Naive thymus-derived CD4-positive, alpha-beta T cell (primary cell): Measurements from ENCODE around the gene NRDE2. TPM values are rescaled to one million over a fixed set of nuclear protein-coding genes. Genes with fewer than 3 reads are reported as not detected.

Experiments used
- ATAC-seq: fragments of 150-1000 bp; cut with Tn5 transposase; 2 replicates; pipeline ENCODE4 v1.10.0; 2021; ENCODE audit warnings: mild to moderate bottlenecking, moderate library complexity
- CTCF ChIA-PET: fragments of 350-600 bp; sonication (Branson Sonifier 250); formaldehyde crosslinking; loops from one replicate; lab custom pipeline; 2021; ENCODE audit warnings: antibody characterized with exemption; lab: Charles Lee
- POLR2A ChIA-PET: fragments of 350-600 bp; sonication (Branson Sonifier 250); formaldehyde crosslinking; loops from one replicate; lab custom pipeline; 2021; ENCODE audit warnings: antibody characterized with exemption, inconsistent platforms; lab: Charles Lee
- DNase-seq, 9 donors: peaks; one replicate each; pipeline versions ENCODE4 v3.0.0 to v3.0.0-alpha.2; 2020 to 2022; ENCODE audit warnings: mixed read lengths in 1 of 9
- H3K27ac ChIP-seq: one replicate; pipeline ENCODE4 v1.7.0; 2013; ENCODE audit warnings: mild to moderate bottlenecking, low read depth, low read length, moderate library complexity
- H3K27me3 ChIP-seq, 2 donors: one replicate each; pipeline ENCODE4 v1.7.0; 2013; ENCODE audit warnings: low read length in 2 of 2, mild to moderate bottlenecking in 2 of 2, moderate library complexity in 2 of 2; ENCODE audit not compliant: control insufficient read depth in 2 of 2, insufficient read depth in 2 of 2
- H3K36me3 ChIP-seq, 3 experiments: 1 replicate in 2 of 3; 2 replicates in 1 of 3; pipeline ENCODE4 v1.7.0; 2013; ENCODE audit warnings: low read length in 3 of 3, mild to moderate bottlenecking in 3 of 3, moderate library complexity in 1 of 3; ENCODE audit not compliant: insufficient read depth in 3 of 3, control insufficient read depth in 2 of 3
- H3K4me1 ChIP-seq, 2 donors: one replicate each; pipeline ENCODE4 v1.7.0; 2013; ENCODE audit warnings: low read length in 2 of 2, mild to moderate bottlenecking in 2 of 2, moderate library complexity in 1 of 2; ENCODE audit not compliant: control insufficient read depth in 2 of 2, insufficient read depth in 2 of 2
- H3K4me3 ChIP-seq: 2 replicates; pipeline ENCODE4 v1.7.0; 2013; ENCODE audit warnings: mild to moderate bottlenecking, low read length
- H3K9me3 ChIP-seq, 3 experiments: 1 replicate in 2 of 3; 2 replicates in 1 of 3; pipeline ENCODE4 v1.7.0; 2013; ENCODE audit warnings: low read length in 3 of 3; ENCODE audit not compliant: control insufficient read depth in 2 of 3
- H3K27ac Mint-ChIP-seq, 9 donors: one replicate each; pipeline ENCODE4 v1.8.0; 2020 to 2022; ENCODE audit warnings: mixed read lengths in 9 of 9, mild to moderate bottlenecking in 8 of 9, moderate library complexity in 5 of 9, inconsistent platforms in 2 of 9
- H3K27me3 Mint-ChIP-seq, 5 donors: one replicate each; pipeline ENCODE4 v1.8.0; 2021 to 2022; ENCODE audit warnings: mixed read lengths in 5 of 5, mild to moderate bottlenecking in 1 of 5
- H3K36me3 Mint-ChIP-seq, 5 donors: one replicate each; pipeline ENCODE4 v1.8.0; 2020 to 2022; ENCODE audit warnings: mixed read lengths in 5 of 5, mild to moderate bottlenecking in 3 of 5, inconsistent platforms in 1 of 5
- H3K4me1 Mint-ChIP-seq, 7 donors: one replicate each; pipeline ENCODE4 v1.8.0; 2020 to 2022; ENCODE audit warnings: mixed read lengths in 7 of 7, mild to moderate bottlenecking in 3 of 7, inconsistent platforms in 1 of 7
- H3K4me3 Mint-ChIP-seq, 10 donors: one replicate each; pipeline ENCODE4 v1.8.0; 2020 to 2022; ENCODE audit warnings: mild to moderate bottlenecking in 10 of 10, mixed read lengths in 10 of 10, moderate library complexity in 6 of 10, inconsistent platforms in 2 of 10
- H3K9me3 Mint-ChIP-seq, 11 donors: one replicate each; pipeline ENCODE4 v1.8.0; 2020 to 2022; ENCODE audit warnings: mixed read lengths in 11 of 11, mild to moderate bottlenecking in 4 of 11, inconsistent platforms in 1 of 11, moderate library complexity in 1 of 11
- intact Hi-C, 2 donors: fragments of 100-400 bp; cut with micrococcal nuclease; formaldehyde crosslinking; loops; one replicate each; pipeline ENCODE4 v1.15.1; 2023
- polyA plus RNA-seq, 2 donors: library from polyadenylated mRNA; unstranded; fragments of 300-500 nt; fragmentation: Illumina TruSeq; gene quantifications; one replicate each; pipeline ENCODE4 v1.2.3, GENCODE V29; 2021
- total RNA-seq, 6 experiments: library from RNA in 5 of 6; stranded (reverse) in 5 of 6; gene quantifications; 1 replicate in 5 of 6; 2 replicates in 1 of 6; pipeline ENCODE4 v1.2.3 and lab custom pipeline; 2021 to 2026

The NRDE2 gene
- total and polyA plus RNA-seq, 7 experiments from 2014 or later, result 8.4 to 30.2 (median 26.6) TPM

GRCh38 chr14:90296641-90297040 is 35.1 kb downstream of the NRDE2 start:
- H3K27me3 Mint-ChIP-seq, result no peaks in the 10 kb centered on the region
- H3K27ac ChIP-seq, result no peak overlapping the region
- intact Hi-C loops, result no loop called here
- no peak overlapping the region for H3K27ac Mint-ChIP-seq
- H3K9me3 Mint-ChIP-seq, result peaks cover 0 to 2% (median 0%) of the 10 kb centered on the region in 11 donors
- no peaks in the 10 kb centered on the region for H3K9me3 ChIP-seq
- no peak overlapping the region for H3K4me3 Mint-ChIP-seq
- peaks cover 0 to 48% (median 9%) of the 10 kb centered on the region in 3 experiments for H3K36me3 ChIP-seq
- DNase-seq, result no peak
- H3K27me3 ChIP-seq, result no peaks in the 10 kb centered on the region
- ChIA-PET POLR2A (no interaction called here), CTCF (no interaction called here)
- no peaks in the 10 kb centered on the region for H3K4me1 ChIP-seq
- H3K36me3 Mint-ChIP-seq, result peaks cover 9 to 48% (median 28%) of the 10 kb centered on the region in 5 donors
- H3K4me1 Mint-ChIP-seq, result peaks cover 9 to 15% (median 14%) of the 10 kb centered on the region in 7 donors
- H3K4me3 ChIP-seq, result no peak overlapping the region
- no peak for ATAC-seq

GRCh38 chr14:90295870-90296516 is 35.7 kb downstream of the NRDE2 start:
- Histone ChIP-seq H3K27ac (no peak overlapping the region), H3K4me1 (no peaks in the 10 kb centered on the region), H3K27me3 (no peaks in the 10 kb centered on the region), H3K9me3 (no peaks in the 10 kb centered on the region), H3K4me3 (no peak overlapping the region), H3K36me3 (peaks cover 0 to 54% (median 9%) of the 10 kb centered on the region in 3 experiments)
- intact Hi-C loops, result no loop called here
- POLR2A ChIA-PET, result no interaction called here
- H3K27me3 Mint-ChIP-seq, result no peaks in the 10 kb centered on the region
- no peak overlapping the region for H3K27ac Mint-ChIP-seq
- H3K4me3 Mint-ChIP-seq, result no peak overlapping the region
- peaks cover 0 to 2% (median 0%) of the 10 kb centered on the region in 11 donors for H3K9me3 Mint-ChIP-seq
- ATAC-seq, result peak; percentile 65
- H3K4me1 Mint-ChIP-seq, result peaks cover 6 to 8% (median 7%) of the 10 kb centered on the region in 7 donors
- CTCF ChIA-PET, result interaction anchor here (0.6 kb wide), 1 partner anchor 384 kb away, joined by 3 read pairs; no protein-coding TSS in a partner anchor
- H3K36me3 Mint-ChIP-seq, result peaks cover 11 to 52% (median 24%) of the 10 kb centered on the region in 5 donors
- DNase-seq, result no peak

DNA sequence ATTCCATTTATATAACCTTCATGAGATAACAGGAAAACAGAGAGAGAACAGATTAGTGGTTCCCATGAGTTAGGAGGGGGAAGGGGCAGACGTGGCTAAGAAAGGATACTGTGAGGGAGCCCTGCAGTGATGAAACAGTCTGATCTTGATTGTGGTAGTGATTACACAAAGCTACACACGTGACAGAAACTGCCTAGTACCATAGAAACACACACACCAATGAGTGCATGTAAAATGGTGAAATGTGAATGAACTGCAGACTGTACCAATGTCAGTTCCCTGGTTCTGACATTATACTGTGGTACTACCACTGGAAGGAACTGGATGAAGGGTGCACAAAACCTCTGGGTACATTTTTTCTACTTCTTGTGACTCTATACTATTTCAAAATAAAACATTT is 36.9 kb downstream of the NRDE2 start:
- Mint-ChIP-seq H3K36me3 (peaks cover 10 to 54% (median 17%) of the 10 kb centered on the region in 5 donors), H3K4me3 (no peak overlapping the region), H3K9me3 (no peaks in the 10 kb centered on the region), H3K4me1 (peaks cover 0 to 1% (median 0%) of the 10 kb centered on the region in 7 donors), H3K27me3 (no peaks in the 10 kb centered on the region), H3K27ac (no peak overlapping the region)
- H3K36me3 ChIP-seq, result peaks cover 4 to 65% (median 9%) of the 10 kb centered on the region in 3 experiments
- H3K9me3 ChIP-seq, result no peaks in the 10 kb centered on the region
- DNase-seq, result no peak
- no peak overlapping the region for H3K27ac ChIP-seq
- H3K27me3 ChIP-seq, result no peaks in the 10 kb centered on the region
- ATAC-seq, result peak; percentile 58
- POLR2A ChIA-PET, result no interaction called here
- CTCF ChIA-PET, result no interaction called here
- H3K4me3 ChIP-seq, result no peak overlapping the region
- intact Hi-C loops, result no loop called here
- H3K4me1 ChIP-seq, result no peaks in the 10 kb centered on the region

GRCh38 chr14:90293766-90294730 is 37.7 kb downstream of the NRDE2 start:
- Mint-ChIP-seq H3K27ac (no peak overlapping the region), H3K4me3 (no peak overlapping the region), H3K36me3 (peaks cover 10 to 54% (median 17%) of the 10 kb centered on the region in 5 donors), H3K4me1 (peaks cover 0 to 1% (median 0%) of the 10 kb centered on the region in 7 donors), H3K27me3 (no peaks in the 10 kb centered on the region), H3K9me3 (no peaks in the 10 kb centered on the region)
- H3K36me3 ChIP-seq, result peaks cover 5 to 73% (median 9%) of the 10 kb centered on the region in 3 experiments
- intact Hi-C loops, result no loop called here
- ATAC-seq (peak; percentile 44), DNase-seq (no peak)
- ChIA-PET CTCF (no interaction called here), POLR2A (no interaction called here)
- no peaks in the 10 kb centered on the region for H3K9me3 ChIP-seq
- no peak overlapping the region for H3K27ac ChIP-seq
- no peak overlapping the region for H3K4me3 ChIP-seq
- no peaks in the 10 kb centered on the region for H3K4me1 ChIP-seq
- H3K27me3 ChIP-seq, result no peaks in the 10 kb centered on the region

- H3K4me3 Mint-ChIP-seq, result no peak overlapping the region
- no peaks in the 10 kb centered on the region for H3K27me3 Mint-ChIP-seq
- no peaks in the 10 kb centered on the region for H3K9me3 Mint-ChIP-seq
- intact Hi-C loops, result no loop called here
- Histone ChIP-seq H3K27ac (no peak overlapping the region), H3K27me3 (no peaks in the 10 kb centered on the region), H3K9me3 (no peaks in the 10 kb centered on the region), H3K4me3 (no peak overlapping the region), H3K36me3 (peaks cover 5 to 84% (median 18%) of the 10 kb centered on the region in 3 experiments), H3K4me1 (no peaks in the 10 kb centered on the region)
- H3K36me3 Mint-ChIP-seq, result peaks cover 9 to 61% (median 20%) of the 10 kb centered on the region in 5 donors
- DNase-seq, result no peak
- CTCF ChIA-PET, result no interaction called here
- H3K4me1 Mint-ChIP-seq, result peaks cover 0 to 1% (median 0%) of the 10 kb centered on the region in 7 donors
- POLR2A ChIA-PET, result no interaction called here
- peak overlapping the region in 2 of 9 donors; percentile 12 to 48 for H3K27ac Mint-ChIP-seq
- ATAC-seq, result no peak
Observed at GRCh38 chr14:90291699-90292098, 40.0 kb downstream of the NRDE2 start.

DNA sequence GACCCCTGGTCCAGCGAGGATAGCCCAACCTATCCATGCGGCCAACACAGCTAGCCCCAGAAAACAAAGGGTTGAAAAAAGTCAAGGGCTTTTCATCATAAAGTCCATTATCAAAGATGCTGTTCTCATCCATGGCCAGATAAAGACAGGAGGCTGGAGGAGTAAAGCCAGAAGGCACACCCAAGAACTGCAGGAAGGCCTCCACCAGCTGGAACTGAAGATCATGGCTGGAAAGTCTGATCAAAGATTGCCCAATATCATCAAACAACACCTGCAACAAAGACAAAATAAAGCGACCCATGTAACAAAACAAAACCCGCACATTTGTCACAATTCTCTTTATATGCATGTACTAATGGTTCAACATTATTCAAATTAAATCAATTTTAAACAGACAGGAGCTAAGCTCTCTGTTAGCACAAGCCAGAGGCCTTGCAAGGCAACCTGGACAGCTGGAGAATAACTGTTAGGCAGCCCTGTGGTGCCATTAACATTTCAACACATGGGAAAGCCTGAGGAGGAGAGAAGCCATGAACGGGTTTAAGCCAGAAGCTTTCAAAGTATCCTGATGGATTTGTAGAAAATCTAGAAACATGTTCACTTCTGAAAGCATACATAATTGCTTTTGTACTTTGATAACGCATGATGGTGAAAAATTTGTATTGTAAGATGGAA is 41.3 kb downstream of the NRDE2 start:
- ChIA-PET POLR2A (no interaction called here), CTCF (interaction anchor here (0.6 kb wide), 1 partner anchor 1917 kb away, joined by 3 read pairs; no protein-coding TSS in a partner anchor)
- peaks cover 5 to 84% (median 22%) of the 10 kb centered on the region in 3 experiments for H3K36me3 ChIP-seq
- H3K27ac ChIP-seq, result no peak overlapping the region
- Mint-ChIP-seq H3K4me1 (peaks cover 0 to 1% (median 0%) of the 10 kb centered on the region in 7 donors), H3K27ac (no peak overlapping the region), H3K27me3 (no peaks in the 10 kb centered on the region), H3K36me3 (peaks cover 14 to 59% (median 20%) of the 10 kb centered on the region in 5 donors), H3K9me3 (no peaks in the 10 kb centered on the region), H3K4me3 (no peak overlapping the region)
- no peaks in the 10 kb centered on the region for H3K27me3 ChIP-seq
- no peak overlapping the region for H3K4me3 ChIP-seq
- DNase-seq, result no peak
- H3K4me1 ChIP-seq, result no peaks in the 10 kb centered on the region
- intact Hi-C loops, result no loop called here
- no peaks in the 10 kb centered on the region for H3K9me3 ChIP-seq
- no peak for ATAC-seq
